Measurements from ENCODE around the gene KRT2. TPM values are rescaled to one million over a fixed set of nuclear protein-coding genes. Genes with fewer than 3 reads are reported as not detected.

Gene KRT2
- total and polyA plus RNA-seq, 4 donors: not detected

- Histone ChIP-seq H3K4me1 (ENCODE audit: control insufficient read depth in 4 of 4, insufficient read depth in 4 of 4, low read length in 3 of 4) (peaks cover 0 to 3% (median 2%) of the 10 kb centered on the region in 4 donors), H3K27ac (ENCODE audit: low read depth in 1 of 2, low read length in 2 of 2) (no peak overlapping the region), H3K27me3 (ENCODE audit: control insufficient read depth in 4 of 4, insufficient read depth in 4 of 4, low read length in 3 of 4) (peaks cover 0 to 10% (median 3%) of the 10 kb centered on the region in 4 donors), H3K9me3 (ENCODE audit: control insufficient read depth in 4 of 4, low read length in 3 of 4) (no peaks in the 10 kb centered on the region), H3K36me3 (ENCODE audit: control insufficient read depth in 4 of 4, insufficient read depth in 3 of 4, low read depth in 1 of 4, low read length in 3 of 4) (no peaks in the 10 kb centered on the region), H3K4me3 (ENCODE audit: low read depth in 1 of 3, low read length in 3 of 3) (no peak overlapping the region), H3K9ac (ENCODE audit: low read depth in 1 of 2, low read length in 2 of 2) (no peak overlapping the region)
- no peak for DNase-seq (ENCODE audit: low spot score)
- 64% methylated on average over 3 of the region's 3 CpGs for WGBS
- TF ChIP-seq RXRA (IDR thresholded peaks at IDR 0.05) (no peak), GABPA (IDR thresholded peaks at IDR 0.05 in 1 of 2, conservative IDR thresholded peaks at IDR 0.05 in 1 of 2) (no peak), FOXA1 (IDR thresholded peaks at IDR 0.05) (no peak), NR2F2 (IDR thresholded peaks at IDR 0.05) (no peak), TAF1 (conservative IDR thresholded peaks at IDR 0.05) (no peak), HNF4G (IDR thresholded peaks at IDR 0.05) (no peak), YY1 (IDR thresholded peaks at IDR 0.05) (no peak), RAD21 (IDR thresholded peaks at IDR 0.05) (no peak), SP1 (IDR thresholded peaks at IDR 0.05) (no peak), FOXA2 (IDR thresholded peaks at IDR 0.05) (no peak)
Observed at GRCh38 chr12:52686063-52686462, 34.1 kb upstream of the KRT2 start.

GRCh38 chr12:52685406-52685890 is 33.4 kb upstream of the KRT2 start:
- WGBS: 59% methylated on average over 6 of the region's 6 CpGs
- no peaks in the 10 kb centered on the region for H3K36me3 ChIP-seq (ENCODE audit: control insufficient read depth in 4 of 4, insufficient read depth in 3 of 4, low read depth in 1 of 4, low read length in 3 of 4)
- H3K27me3 ChIP-seq (ENCODE audit: control insufficient read depth in 4 of 4, insufficient read depth in 4 of 4, low read length in 3 of 4): peaks cover 0 to 8% (median 3%) of the 10 kb centered on the region in 4 donors
- no peaks in the 10 kb centered on the region for H3K9me3 ChIP-seq (ENCODE audit: control insufficient read depth in 4 of 4, low read length in 3 of 4)
- H3K9ac ChIP-seq (ENCODE audit: low read depth in 1 of 2, low read length in 2 of 2): no peak overlapping the region
- no peak overlapping the region for H3K27ac ChIP-seq (ENCODE audit: low read depth in 1 of 2, low read length in 2 of 2)
- no peak for DNase-seq (ENCODE audit: low spot score)
- no peaks in the 10 kb centered on the region for H3K4me1 ChIP-seq (ENCODE audit: control insufficient read depth in 4 of 4, insufficient read depth in 4 of 4, low read length in 3 of 4)
- no peak for TF ChIP-seq ATF3 (IDR thresholded peaks at IDR 0.05)
- TF ChIP-seq HNF4G (IDR thresholded peaks at IDR 0.05): no peak
- no peak for TF ChIP-seq GABPA (IDR thresholded peaks at IDR 0.05 in 1 of 2, conservative IDR thresholded peaks at IDR 0.05 in 1 of 2)
- no peak for TF ChIP-seq RXRA (IDR thresholded peaks at IDR 0.05)
- TF ChIP-seq MAX (IDR thresholded peaks at IDR 0.05): no peak
- TF ChIP-seq RAD21 (IDR thresholded peaks at IDR 0.05): no peak
- TF ChIP-seq CTCF (IDR thresholded peaks at IDR 0.05; ENCODE audit: low read depth, low read length, missing input control): no peak
- no peak for TF ChIP-seq TAF1 (conservative IDR thresholded peaks at IDR 0.05)
- no peak for TF ChIP-seq EGR1 (IDR thresholded peaks at IDR 0.05; ENCODE audit: low read depth in 2 of 2)
- no peak for TF ChIP-seq FOXA1 (IDR thresholded peaks at IDR 0.05)
- TF ChIP-seq ZBTB33 (IDR thresholded peaks at IDR 0.05): no peak
- TF ChIP-seq JUND (IDR thresholded peaks at IDR 0.05): no peak
- TF ChIP-seq REST (IDR thresholded peaks at IDR 0.05): no peak
- no peak for TF ChIP-seq SP1 (IDR thresholded peaks at IDR 0.05)
- no peak for TF ChIP-seq HNF4A (conservative IDR thresholded peaks at IDR 0.05)
- no peak for TF ChIP-seq FOXA2 (IDR thresholded peaks at IDR 0.05)
- no peak for TF ChIP-seq NR2F2 (IDR thresholded peaks at IDR 0.05)
- TF ChIP-seq YY1 (IDR thresholded peaks at IDR 0.05): no peak
- no peak overlapping the region for H3K4me3 ChIP-seq (ENCODE audit: low read depth in 1 of 3, low read length in 3 of 3)

All from liver (tissue), 9 donors.